Measurements from ENCODE around the gene ANKS3.

ANKS3 gene

DNA sequence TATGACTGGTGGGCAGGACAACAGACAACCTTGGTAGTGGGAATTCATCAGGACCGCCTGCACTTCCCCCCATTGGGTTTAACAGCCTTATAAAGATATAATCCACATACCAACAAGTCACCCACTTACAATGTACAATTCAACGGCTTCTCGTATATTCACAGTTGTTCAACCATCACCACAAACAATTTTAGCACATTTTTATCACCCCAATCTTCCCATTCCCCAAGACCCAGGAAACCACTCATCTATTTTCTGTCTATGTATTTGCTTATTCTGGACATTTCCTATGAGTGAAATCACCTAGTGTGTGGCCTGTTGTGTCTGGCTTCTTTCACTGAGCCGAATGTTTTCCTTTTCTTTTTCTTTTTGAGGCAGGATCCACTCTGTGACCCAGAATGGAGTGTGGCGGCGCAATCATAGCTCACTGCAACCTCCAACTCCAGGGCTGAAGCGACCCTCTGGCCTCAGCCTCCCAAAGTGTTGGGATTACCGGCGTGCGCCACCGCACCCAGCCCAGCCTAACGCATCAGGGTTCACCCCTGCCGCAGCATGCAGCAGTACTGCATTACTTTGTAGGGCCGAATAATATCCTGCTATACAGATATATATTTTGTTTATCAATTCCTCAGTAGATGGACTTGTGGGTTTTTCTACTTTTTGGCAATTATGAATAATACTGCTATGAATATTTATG lies 10.9 kb downstream of the ANKS3 start:
- no peak for DNase-seq

DNA sequence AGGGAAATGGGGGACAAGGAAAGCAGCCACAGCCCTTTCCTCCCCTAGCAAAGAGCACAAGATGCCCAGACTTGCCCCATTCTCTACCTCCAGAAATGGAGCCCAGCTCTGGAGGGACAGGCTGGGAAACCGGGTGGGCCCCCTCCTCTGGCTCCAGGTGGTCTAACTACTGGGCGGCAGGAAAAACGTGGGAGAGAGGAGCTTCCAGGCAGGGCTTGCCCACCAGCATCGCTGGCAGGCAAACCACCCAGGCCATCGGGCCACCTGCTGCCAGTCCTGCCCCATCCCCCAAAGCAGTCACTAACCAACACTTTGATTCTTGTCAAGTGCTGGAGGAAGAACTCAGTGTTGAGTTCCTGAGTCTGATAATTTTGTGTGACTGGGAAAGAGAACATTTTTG lies 15.6 kb downstream of the ANKS3 start:
- no peak for DNase-seq

DNA sequence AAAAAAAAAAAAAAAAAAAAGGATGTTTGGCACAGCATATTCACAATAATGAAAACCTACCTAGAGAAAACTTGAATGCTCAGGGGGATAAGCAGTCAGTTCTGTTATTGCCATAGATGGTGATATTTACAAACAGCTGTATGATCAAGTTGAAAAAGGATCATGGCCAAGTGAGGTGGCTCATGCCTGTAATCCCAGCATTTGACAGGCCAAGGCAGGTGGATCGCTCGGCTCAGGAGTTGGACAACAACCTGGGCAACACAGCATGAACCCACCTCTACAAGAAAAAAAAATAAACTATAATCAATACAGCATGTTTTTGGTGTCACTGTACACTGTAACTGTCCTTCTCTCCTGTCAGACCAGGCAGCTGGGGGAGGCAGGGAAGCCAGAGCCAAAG lies 19.1 kb downstream of the ANKS3 start:
- no peak for DNase-seq

DNA sequence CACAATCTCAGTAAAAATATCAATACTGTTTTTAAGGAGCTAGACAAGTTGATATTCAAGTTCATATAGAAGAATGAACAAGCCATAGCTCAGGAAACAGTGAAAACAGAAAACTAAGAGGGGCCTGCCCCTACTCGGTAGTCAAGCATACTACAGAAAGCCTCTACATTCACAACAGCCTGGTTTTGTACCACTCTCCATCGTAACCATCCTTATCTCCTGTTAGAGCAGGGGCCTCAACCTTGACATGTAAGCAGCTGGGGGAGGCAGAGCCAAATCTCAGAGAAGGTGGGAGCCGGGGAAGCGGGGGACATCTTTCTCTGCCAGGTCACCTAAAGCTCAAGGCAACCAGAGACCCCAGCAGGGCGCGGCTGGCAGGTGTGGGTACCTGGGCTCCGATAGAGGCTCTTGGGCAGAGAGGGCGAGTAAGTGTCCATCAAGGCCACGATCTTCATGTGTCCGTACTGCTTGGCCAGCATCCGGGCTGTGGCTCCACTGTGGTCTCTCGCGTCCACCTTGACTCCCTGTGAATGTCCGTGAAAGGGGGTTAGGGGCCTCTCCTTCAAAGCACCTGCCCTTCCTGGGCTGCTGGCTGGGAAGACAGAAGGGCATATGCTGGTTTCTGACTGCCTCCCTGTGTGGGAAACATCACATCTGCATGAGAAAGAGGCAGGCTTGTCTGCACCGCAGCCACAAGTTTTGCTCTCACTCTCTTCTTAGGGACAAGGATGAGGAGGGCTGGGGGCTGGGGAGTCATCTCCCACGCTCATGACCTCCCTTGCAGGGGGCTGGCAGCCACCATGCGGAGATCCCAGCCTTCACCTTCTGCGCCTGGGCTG lies 20.2 kb downstream of the ANKS3 start:
- DNase-seq = no peak

DNA sequence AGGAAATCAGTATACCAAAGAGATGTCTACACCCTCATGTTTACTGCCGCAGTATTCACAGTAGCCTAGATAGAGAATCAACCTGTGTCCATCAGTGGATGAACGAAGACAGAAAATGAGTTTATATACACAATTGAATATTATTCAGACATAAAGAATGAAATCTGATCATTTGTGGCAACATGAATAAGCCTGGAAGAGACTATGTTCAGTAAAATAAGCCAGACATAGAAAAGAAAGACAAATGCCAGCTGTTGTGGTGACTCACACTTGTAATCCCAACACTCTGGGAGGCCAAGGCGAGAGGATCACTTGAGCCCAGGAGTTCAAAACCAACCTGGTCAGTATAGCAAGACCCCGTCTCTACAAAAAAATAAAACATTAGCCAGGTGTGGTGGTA lies 24.6 kb downstream of the ANKS3 start:
- no peak for DNase-seq

DNA sequence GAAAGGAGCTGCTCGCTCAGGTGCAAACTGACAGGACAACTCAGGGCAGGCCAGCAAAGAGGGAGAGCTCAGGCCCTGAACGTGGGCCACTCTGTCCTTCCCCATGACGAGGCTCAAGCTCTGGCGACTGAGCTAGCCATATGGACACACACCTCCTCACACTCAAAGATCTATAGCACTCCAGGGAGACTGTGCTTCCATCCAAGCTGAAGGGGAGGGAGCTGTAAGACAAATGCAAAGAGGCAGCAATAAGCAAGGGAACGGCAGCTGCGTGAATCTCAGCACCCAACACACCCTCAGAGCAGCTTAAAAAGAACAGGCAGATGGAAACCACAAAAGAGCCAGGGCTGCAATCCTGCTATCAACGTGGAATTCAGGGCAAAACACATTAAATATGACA lies 27.2 kb downstream of the ANKS3 start:
- DNase-seq = no peak

DNA sequence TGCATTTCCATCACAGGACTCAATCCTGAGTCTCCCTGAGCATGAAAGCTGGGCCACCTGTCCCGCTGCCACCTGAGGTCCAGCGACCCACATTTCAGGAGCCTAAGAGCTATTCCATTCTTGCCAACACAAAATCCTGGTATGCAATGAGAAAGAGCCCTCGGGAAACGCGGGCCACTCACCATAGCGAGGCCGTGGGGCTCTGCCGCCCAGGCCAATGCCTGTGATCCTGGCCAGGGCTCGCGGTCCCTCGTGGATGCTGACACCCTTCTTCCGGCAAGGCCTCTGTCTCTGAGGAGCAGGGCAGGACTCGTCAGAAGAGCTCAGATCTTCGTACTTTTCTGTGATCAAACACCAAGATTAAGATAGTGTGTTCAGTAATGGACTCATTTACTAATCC lies 29.2 kb downstream of the ANKS3 start:
- no peak for DNase-seq

DNA sequence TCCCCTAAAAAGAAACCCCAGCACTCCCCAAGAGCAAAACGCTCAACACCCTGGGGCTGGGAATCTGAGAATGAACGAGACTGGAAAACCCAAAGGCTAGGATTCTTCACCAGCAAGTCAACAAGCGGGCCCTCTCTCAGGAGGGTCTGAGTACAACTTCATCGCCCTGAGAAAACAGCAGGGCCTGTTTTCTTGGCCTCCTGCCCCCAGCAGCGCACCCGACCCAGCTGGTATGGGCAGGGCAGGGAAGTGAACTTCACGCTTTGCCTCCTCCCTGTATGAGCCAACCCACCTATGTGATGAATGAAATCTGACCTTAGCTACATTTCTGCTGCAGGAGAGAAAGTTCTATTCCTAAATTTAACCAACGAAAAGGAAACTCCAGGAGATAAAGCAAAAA lies 29.6 kb downstream of the ANKS3 start:
- DNase-seq = no peak

DNA sequence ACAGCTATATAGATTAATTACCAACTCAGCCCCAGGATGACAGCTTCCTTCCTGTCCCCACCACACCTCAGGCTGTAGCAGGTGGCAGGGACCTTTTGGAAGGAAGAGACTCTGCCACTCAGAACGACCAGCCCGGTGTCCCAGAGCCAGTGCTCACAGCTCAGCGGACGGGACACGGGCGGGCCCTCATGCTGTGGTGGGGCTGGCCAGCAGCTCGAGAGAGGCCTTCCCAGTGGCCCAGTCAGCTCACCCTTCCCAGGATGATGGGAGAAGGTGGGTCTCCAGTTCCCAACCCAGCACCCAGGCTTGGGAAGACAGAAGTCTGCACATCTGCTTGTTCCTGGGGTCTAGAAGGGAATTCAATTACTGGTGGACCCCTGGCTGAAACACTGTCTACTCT lies 30.2 kb downstream of the ANKS3 start:
- DNase-seq = no peak

DNA sequence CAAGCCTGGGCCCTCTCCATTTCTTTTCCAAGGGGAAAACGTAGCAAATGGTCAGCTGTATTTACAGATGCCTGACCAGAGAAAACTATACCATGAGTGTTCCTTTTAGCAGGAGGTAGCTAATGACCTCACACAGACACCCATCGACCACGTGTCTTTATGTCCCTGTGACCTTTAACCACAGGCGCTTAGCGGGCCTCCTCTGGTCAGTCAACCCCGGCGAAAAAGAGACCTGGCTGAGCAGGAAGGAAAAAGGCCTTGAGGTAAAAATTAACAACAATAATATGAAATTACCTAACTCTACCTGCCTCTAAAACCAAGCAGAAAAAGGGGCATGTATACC lies 31.6 kb downstream of the ANKS3 start:
- no peak for DNase-seq

DNA sequence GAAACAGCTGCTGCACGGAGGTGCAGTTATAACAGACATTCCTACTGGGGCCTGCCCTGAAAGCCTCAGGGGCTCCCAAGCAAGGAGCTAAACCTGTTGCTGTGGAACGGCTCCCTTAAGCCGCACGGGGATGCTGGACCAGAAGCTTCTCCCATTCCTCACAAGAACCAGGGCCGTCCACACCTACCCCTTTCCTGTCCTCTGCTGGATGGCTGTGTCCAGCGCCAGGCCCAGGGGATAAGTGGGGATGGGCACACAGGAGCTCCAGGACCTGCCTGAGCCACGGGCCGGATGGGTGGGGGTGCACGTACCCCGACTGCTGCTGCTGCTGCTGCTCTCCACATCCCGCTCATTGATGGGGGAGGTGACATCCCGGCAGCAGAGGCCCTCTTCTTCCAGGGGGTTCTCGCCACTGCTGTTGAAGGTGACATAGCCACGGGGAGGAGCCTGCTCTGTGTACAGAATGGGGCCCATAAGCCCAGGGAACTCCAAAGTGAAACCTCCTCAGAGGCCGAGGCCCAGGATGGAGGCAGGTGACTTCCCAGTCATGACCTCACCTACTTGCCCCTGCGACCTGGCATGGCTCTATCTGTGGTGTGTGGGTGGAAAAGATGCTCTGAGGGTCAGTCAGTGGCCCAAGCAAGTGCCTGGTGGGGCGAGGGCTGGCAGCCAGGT lies 32.1 kb downstream of the ANKS3 start:
- DNase-seq = no peak

DNA sequence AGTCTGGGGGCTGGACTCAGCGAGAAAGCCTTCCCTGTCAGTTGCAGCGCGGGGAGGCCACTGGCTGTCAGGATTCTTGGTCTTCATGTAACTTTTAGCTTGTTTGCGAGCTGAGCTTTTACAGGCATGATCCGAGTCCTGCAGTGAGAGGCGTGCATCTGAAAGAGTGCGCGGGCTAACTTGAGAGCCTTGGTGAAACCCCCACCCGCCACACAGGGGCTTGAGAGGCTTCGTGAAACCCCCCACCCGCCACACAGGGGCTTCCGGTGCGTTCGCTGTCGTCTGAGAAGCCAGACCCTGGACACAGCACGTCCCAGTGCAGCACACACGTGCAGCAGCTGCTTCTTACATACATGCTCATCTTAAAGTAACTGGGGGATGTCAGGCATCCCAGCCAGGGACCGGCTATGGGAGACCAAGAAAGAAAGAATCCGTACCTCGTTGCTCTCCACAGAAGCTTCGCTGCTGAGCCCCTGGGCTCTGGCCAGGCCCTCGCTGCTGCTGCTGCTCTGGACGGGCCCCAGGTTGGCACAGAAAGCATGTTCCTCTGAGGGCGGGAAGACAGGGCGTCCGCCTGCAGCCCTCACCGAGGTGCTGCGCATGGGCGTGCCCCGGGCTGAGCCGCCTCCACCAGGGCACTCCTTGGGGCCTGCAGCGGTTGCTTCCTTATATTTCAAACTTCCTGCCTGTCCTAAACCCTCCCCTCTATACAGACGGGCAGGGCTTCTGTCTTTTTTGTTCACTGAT lies 32.9 kb downstream of the ANKS3 start:
- no peak for DNase-seq

DNA sequence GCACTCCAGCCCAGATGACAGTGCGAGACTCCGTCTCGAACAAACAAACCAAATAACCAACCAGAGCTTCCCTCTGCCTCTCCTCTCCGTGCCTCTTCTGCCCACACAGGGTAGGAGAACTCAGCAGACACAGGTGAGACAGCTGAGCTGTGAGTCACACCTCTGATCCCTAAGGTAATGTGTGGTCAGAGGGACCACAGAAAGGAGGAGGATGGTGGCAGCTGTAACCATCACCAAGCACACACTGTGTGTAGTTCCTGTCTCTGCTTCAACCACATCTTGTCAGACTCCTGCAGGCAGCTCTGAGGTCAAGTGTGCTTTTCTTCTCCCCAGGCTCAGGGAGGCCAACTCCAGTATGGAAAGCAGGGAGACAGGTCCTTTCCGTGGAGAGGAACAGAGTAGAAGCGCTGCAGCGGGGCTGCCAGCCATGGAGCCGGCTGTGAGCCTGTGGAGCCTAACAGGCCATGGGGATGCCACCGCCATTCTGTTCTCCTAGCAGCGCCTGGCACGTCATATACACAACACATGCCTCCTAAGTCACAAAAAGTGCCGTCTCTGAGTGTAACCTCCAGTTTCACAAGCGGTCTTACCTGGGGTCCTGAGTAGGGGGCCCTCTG lies 33.6 kb downstream of the ANKS3 start:
- DNase-seq = peak; percentile 35

DNA sequence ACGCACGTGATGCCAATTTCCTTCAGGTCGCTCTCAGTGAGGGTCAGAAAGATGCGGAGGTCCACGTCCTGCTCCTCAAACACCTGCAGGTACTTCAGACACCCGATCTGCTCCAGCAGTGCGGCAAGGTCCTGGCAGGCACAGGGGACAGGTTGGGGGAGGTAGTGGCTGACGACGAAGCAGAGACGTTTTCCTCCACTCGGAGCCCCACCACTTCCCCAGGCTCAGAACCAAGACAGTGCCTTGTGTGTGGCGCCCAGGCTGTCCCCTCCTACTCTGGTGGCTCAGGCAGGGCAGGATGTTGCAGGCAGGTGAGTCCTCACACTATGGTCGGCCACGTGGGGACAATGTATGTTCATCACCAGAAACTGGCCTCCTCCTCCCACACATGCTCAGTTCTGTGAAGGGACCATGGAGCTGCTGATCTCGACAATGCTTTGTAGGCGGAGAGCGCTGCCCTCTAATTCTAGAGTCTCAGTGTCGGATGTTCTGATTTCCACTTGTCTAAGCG lies 35.0 kb downstream of the ANKS3 start:
- DNase-seq = no peak

DNA sequence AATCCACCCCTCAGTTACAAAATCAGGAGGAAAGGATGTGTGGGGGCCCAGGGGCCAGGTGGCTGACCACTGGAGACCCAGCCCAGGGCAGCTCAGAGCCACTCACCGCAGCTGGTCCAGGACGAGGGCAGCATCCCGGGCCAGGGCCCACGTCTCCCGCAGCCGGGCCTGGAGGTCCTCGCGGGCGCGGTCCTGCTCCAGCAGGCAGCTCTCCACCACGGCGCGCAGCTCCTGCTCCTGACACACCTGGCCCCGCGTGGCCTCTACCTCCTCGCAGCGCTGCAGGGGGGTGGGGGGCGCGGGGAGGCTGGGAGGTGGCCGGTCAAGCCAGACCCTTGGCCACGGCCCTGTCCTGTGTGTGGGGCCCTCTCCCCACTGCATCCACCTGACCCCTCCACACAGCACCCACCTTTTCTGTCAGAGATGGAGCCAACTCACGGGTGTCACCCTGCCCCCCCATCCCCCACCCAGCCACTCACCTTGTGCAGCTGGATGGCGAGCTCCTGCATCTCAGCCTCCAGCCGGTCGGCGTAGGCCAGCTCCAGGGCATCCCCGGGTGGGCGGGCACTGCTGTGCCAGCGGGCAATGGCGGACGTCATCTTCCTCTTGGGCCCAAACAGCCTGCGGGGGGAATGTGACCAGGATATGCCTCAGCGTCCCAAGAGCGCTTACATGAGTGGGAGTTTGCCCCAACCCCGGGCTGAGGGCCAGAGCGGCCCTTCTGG lies 35.6 kb downstream of the ANKS3 start:
- DNase-seq = no peak

DNA sequence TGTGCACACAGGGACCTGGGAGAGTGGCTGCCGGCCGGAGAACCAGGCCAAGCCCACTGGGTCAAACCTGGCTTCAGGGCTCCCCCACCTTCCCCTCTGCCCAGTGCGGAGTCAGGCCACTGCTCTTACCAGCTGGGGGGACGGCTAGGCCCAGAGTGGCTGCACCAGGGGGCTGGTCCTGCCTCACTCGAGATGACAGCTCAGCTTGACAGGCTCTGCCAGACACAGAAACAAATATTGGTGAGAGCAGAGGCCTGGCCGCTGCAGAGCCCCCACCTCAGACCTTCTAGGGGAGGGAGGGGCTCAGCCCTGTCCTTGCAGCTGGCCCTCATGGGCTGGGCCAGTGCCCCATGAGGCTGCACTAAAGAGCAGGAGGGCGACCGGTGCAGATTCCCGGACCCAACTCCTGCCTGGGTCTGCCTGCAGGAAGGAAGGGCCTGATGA lies 36.2 kb downstream of the ANKS3 start:
- no peak for DNase-seq

DNA sequence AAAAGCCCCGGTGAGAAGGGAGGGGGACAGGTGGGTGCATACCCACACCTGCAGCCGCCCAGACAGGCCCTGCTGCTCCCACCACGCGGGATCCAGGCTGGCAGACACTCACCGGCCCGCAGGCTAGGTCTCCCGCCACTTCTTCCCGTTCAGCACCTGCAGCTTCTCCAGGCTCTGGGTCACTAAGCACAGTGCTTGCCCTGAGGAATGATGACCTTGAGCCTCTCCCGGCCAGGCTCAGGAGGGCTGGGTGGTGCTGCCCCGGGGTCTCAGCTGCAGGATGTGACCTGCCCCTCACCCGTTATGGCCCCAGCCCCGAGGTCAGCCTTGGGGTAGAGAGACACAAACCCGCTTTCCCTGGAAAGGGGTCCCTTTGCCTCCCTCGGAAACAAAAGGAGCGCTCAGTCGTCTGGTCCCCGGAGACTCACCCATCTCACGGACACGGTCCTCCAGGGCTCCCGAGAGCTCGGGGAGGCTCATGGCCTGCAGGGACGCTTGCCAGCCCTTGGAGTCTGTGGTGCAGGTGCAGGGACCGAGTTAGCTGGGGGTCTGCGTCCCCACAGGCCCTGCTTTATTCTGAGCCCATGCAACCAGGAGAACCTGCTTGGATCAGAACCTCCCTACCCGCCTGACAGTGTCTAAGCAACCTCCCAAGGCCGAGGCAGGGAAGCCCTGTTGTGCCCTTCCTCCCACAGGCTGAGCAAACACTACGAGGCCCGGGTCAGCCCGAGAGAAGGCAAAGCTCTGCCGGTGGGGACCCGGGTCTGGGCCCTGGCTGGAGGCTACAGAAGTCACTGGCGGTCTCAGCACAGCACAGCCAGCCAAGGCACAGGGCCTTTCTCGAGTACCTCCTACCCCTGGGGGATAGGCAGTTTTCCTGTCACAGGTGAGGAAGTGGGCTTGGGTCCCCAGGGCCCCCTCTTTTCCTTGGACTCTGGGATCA lies 36.9 kb downstream of the ANKS3 start:
- no peak for DNase-seq

DNA sequence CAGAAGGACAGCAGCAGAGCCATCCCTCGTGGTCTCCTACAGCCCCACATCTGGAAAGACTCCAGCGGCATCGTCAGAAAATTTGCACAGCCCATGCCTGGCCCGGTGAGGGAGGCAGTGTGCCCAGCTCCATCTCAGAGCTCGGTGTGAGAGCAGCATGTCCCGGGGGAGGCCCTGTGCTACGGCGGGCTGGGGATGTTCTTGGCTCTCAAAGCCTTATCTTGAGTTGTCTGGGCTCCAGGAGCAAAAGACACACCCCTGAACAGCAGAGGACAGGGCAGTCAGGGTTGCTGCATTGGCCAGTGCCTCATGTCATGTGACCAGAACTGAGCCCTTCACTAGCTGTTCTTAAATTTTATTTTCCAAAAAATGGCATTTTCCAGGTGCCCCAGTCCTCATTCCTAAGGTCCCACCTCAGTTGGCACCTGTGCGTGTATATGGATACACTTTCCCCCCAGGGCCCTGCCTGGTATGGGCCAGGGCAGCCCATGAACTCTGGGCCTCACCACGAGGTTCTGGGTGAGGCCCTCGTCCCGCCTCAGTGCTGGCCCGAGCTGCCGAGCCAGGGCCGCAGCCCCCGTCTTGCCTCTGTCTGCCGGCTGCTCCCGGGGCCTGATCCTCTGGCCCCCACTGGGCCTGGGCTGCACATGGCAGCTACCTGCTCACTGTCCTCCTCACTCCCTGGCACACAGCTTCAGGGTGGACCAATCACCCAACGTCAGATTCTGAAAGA lies 37.7 kb downstream of the ANKS3 start:
- no peak for DNase-seq

DNA sequence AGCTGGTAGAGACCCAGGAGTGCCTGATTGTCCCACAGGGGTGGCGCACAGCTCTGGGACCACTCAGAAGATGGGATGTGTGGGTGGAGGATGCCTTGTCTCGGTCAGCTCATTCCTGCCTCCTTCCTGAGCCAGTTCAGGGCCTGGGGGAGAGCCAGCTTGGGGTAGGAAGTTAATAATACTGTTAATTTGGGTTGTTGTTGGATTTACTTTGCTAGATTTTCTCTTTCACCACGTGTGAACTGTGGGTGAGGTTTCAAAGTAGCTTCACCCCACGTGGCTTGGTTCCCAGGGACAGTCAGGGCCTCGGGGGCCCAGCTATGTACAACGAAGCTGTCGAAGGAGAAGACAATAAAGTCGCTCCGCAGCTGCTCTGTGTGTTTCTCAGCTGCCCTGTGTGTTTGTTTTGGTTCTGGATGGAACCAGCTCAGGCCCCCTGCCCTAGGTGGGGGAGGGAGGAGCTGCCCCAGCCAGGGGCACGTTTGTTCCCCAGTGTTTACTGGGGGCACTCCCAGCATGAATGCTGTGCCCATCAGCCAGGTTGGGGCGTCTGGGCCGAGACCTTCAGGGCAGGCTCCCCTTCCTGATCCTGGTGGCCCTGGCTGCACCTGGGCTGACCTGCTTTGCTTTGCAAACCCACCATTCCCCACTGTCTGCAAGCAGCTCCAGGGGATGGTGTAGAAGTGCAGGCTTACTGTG lies 38.4 kb downstream of the ANKS3 start:
- DNase-seq = no peak
